HK-2 (cell line): ENCODE results near the gene PEAR1.

Experiments used
- DNase-seq: peaks from one replicate; pipeline ENCODE4 v3.0.0-alpha.2; 2018; ENCODE audit not compliant: unreplicated experiment

Gene PEAR1

GRCh38 chr1:156884560-156885184, 8.8 kb upstream of the PEAR1 start:
- no peak for DNase-seq

GRCh38 chr1:156885314-156885713, 8.2 kb upstream of the PEAR1 start:
- DNase-seq = no peak

GRCh38 chr1:156885880-156886355, 7.6 kb upstream of the PEAR1 start:
- DNase-seq = no peak

DNA sequence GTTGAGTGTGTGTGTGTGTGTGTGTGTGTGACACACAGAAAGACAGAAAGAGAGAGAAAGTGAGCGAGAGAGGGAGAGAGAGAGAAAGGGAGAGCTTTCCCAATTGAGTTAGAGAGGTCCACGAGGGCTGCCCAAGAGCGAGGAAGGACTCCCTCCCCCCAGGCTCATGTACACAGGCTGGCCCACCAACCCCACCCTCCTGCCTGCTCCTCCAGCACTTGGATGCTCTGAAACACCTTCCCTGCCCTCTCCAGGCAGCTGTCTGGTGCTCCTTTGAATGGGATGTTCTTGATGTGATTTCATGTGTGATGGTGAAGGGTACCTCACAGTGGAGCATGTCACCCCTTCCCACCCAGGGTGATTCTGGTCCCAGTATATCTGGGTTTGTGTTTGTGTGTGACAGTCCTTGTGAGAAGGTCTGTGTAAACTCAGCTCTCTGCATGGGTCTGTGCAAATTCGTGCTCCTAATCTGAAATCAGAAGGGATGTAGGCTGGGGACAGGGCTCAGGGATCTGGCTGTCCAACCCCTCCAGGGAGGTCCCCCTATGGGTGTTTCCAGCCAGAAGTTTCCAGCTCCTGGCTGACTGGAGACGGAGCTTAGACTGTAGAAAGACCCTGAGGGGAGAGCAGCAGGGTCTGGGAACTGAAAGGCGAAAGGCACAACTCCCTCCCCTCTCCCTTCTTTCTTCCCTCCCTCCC, 6.8 kb upstream of the PEAR1 start:
- no peak for DNase-seq

DNA sequence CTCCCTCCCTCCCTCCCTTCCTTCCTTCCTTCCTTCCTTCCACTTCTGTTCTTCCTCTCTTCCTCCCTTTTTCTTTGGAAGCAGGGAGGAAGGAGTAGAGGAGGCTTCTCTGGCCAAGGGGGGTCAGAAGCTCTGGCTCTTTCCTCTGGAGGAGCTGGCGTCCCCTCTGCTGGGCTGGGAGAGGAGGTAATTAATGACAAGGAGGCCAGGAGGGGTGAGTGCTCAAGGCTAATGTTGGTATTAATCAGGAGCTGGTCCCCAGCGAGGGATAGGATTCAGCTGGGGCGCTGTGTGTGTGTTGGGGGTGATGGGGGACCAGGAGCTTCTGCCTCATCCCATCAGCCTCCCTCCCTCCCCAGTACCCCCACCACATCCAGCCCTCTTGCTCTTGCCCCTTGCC, 6.2 kb upstream of the PEAR1 start:
- DNase-seq = no peak

DNA sequence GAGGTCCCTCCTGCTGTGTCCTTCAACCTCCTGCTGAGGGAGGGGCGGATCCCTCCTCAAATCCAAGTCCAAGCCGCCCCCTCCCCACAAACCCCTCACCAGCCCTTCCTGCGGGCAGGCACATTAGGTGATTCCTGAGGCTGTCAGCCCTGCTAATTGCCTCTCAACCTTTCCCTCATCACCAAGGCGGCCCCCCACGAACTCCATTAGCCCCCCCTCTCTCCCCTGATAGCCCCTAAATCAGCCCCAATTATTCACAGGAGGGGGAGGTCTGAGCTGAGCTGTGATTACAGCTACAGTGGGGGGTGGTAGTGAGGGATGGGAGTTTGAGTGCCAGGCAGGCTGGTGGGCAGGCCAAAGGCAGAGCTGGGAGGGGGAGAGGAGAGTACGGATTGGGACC, 5.8 kb upstream of the PEAR1 start:
- no peak for DNase-seq

DNA sequence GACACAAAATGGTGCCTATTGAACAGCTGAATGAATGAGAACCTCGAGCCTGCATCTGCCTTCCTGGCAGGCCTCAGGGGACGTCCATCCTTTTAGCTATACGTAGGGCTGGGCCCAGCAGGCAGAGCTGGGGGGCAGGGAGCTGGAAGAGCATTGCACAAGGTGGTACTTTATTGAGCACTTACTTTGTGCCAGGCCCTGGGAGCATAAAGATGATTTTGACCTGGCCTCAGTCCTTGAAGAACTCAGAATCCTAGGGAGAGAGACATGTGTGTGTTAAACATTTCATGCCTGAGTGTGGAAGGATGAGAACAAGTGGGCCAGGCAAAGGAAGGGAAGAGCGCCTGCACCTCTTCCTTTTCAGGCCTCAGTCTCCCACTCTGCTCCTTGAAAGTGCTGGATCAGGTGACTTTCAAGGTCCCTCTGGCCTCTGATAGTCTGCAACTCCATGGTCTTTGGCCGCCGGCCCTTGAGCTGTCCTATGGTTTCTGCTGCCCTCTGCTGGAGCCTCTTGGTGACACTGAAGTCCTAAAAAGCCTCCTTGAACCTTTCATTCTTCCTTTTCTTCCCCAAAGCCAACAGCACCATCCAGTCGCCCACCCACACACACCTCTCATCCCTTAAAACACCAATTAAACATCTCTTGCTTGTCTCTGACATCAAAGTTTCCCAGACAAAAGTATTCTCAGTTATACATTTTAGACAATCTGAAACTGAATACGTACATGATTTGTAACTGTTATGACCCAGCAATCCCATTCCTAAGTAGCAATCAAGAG, 3.5 kb upstream of the PEAR1 start:
- DNase-seq = peak; percentile 75

- peak; percentile 90 for DNase-seq
Observed at GRCh38 chr1:156892190-156893047, 1.1 kb upstream of the PEAR1 start.

DNA sequence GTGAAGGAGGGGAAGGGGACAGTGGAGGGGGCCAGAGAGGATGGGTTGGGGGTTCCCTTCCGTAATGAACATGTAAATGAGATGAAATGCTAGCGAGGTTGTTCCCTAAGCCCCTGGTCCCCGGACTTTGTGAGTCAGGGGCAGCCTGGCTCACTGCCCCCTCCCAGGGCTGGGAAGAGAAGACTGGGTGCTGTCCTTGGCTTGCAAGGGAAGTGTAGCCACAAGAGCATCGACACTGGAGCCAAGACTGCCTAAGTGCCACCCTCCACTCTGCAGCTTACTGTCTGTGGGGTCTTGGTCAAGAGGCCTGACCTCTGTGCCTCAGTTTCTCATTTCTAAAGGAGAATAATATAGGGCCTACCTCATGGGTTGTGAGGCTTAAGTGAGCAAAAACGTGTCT, 483 bp downstream of the PEAR1 start:
- no peak for DNase-seq

- no peak for DNase-seq
Observed at GRCh38 chr1:156894711-156895454, 1.4 kb downstream of the PEAR1 start.

DNA sequence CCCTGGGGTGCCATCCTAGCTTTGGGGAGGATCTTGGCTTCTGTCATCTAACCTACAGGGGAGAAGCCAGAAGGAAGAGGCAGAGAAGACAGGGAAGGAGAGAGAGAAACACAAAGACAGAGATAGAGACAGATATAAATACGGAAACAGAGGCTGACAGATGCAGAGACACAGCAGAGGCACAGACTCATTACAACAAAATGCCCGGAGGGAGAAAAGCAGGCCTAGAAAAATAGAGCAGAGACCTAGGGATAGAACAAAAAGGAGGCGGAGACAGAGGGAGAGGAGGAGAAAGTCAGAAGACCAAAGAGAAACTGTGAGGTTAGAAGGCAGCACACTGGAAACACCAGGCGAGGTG, 1.9 kb downstream of the PEAR1 start:
- no peak for DNase-seq

GRCh38 chr1:156895927-156896326, 2.4 kb downstream of the PEAR1 start:
- no peak for DNase-seq

- peak; percentile 93 for DNase-seq
Observed at GRCh38 chr1:156896490-156897033, 3.0 kb downstream of the PEAR1 start.

- DNase-seq = peak; percentile 54
Observed at GRCh38 chr1:156897078-156897825, 3.7 kb downstream of the PEAR1 start.

DNA sequence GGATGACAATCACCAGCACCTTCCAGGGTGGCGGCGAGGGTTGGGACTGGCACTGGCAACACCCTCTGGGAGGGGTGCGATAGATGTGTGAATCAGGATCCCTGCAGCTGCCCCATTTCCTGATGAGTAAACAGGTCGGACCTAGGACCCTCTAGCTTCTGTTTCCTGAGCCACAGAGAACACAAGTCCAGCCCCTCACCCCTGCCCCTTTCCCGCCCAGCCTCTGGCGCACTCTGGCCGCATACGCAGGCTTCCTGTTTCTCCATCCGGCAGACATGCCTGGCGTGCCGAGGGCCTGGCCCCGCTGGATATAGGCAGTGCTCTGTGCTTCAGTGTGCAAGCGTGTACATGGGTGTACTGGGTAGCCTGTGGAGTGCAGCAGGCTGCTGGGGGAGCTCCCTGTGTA, 4.6 kb downstream of the PEAR1 start:
- no peak for DNase-seq

- no peak for DNase-seq
Observed at GRCh38 chr1:156898971-156899664, 5.6 kb downstream of the PEAR1 start.

- no peak for DNase-seq
Observed at GRCh38 chr1:156899956-156900718, 6.6 kb downstream of the PEAR1 start.

DNA sequence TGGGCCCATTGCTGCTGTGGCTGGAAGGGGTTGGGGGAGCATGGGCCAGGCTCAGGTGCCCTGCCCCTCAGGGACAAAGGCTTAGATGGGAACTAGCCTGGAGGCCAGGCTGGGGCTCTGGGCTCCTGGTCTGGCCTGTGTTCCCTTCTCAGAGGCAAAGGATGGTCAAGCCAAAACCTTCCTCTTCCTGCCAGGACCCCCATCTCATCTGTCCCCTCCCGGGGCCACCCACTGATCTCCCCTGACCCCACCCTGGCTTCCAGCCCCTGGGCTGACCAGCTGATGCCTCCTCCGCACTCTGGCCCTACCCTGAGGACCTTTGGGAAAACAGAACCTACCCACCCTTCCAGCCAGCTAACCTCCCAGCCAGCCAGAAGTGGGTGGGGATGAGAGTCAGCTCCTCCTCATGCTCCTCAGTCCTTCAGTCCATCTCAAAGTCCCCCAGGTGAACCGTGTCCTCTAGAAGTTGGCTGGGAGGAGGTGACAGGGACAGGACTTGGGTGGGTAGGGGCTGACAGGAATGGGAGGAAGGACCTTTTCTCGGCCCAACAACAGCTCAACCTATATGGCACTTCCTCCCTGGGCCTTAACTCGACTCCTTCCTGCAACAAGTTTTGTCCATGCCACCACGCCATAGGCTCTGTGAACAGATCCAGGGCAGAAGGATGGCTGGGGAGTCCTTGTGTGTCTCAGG, 7.5 kb downstream of the PEAR1 start:
- no peak for DNase-seq
